Measurements from ENCODE around the gene SPINK8. TPM values are rescaled to one million over a fixed set of nuclear protein-coding genes. Genes with fewer than 3 reads are reported as not detected.
"Not testable (repeated sequence)": the region's sequence is repeated elsewhere in the genome, so short reads cannot be mapped to it uniquely, and the experiment has no call there.

The SPINK8 gene
- not detected in 2 replicates for total RNA-seq
- total RNA-seq (2013): not detected
- not detected in 2 replicates for polyA plus RNA-seq
- polyA minus RNA-seq: not detected in 2 replicates

- H3K9ac ChIP-seq (ENCODE audit: low read length): not testable (repeated sequence)
These were observed at the start of gene SPINK8 for GRCh38 chr3:48333346-48334245. TSS of gene SPINK8 (minus strand) at chr3:48333661. CDS start at chr3:48328341, 5,320 bp downstream.

GRCh38 chr3:48372862-48373435 lies 39.5 kb upstream of the SPINK8 start:
- Mint-ChIP-seq H3K4me1 (no peaks in the 10 kb centered on the region), H3K27me3 (peaks cover 3% of the 10 kb centered on the region), H3K4me3 (no peak overlapping the region), H3K27ac (no peak overlapping the region), H3K9me3 (ENCODE audit: insufficient read depth) (no peaks in the 10 kb centered on the region)
- WGBS (ENCODE audit: insufficient coverage): 93% methylated on average over 4 of the region's 5 CpGs
- DNase-seq (no peak), ATAC-seq (ENCODE audit: low read depth) (no peak)
- H3K36me3 ChIP-seq (replicated peaks in 1 of 2; ENCODE audit: control extremely low read depth in 1 of 2, control insufficient read depth in 1 of 2, extremely low read depth in 1 of 2, insufficient read depth in 2 of 2, low read length in 1 of 2): no peaks in the 10 kb centered on the region
- no peaks in the 10 kb centered on the region for H3K9me3 ChIP-seq (ENCODE audit: control extremely low read depth in 1 of 3, control insufficient read depth in 2 of 3, insufficient read depth in 1 of 3, low read length in 2 of 3)
- H3K79me2 ChIP-seq (ENCODE audit: control insufficient read depth, insufficient read depth, low read length): no peaks in the 10 kb centered on the region
- H3K4me1 ChIP-seq (ENCODE audit: control insufficient read depth in 2 of 2, insufficient read depth in 2 of 2, low read length in 2 of 2): no peaks in the 10 kb centered on the region
- H3K9ac ChIP-seq (ENCODE audit: low read length): no peak overlapping the region
- H3K27me3 ChIP-seq (replicated peaks in 1 of 4; ENCODE audit: control extremely low read depth in 1 of 4, control insufficient read depth in 3 of 4, insufficient read depth in 4 of 4, low read length in 3 of 4): no peaks in the 10 kb centered on the region
- H3K27ac ChIP-seq (ENCODE audit: low read length in 2 of 2): no peak overlapping the region
- H4K20me1 ChIP-seq (ENCODE audit: control insufficient read depth, insufficient read depth, low read length, poor library complexity, severe bottlenecking): no peaks in the 10 kb centered on the region
- no peak overlapping the region for H3K4me2 ChIP-seq (replicated peaks; ENCODE audit: low read depth, low read length, poor library complexity, severe bottlenecking)
- intact Hi-C loops (cut with micrococcal nuclease): no loop called here
- H3K4me3 ChIP-seq (ENCODE audit: control extremely low read depth in 1 of 5, extremely low read depth in 1 of 5, insufficient read depth in 1 of 5, low read depth in 2 of 5, low read length in 4 of 5): no peak overlapping the region
- ChIA-PET POLR2A (no interaction called here), CTCF (no interaction called here)
- TF ChIP-seq CTCF (IDR thresholded peaks at IDR 0.05) (no peak), EZH2 (IDR thresholded peaks at IDR 0.05; ENCODE audit: borderline replicate concordance, insufficient read depth, low read depth, low read length, poor library complexity, severe bottlenecking) (no peak)
- no peak overlapping the region for H2AFZ ChIP-seq (ENCODE audit: insufficient read depth, low read depth, low read length, poor library complexity, severe bottlenecking)

More at GRCh38 chr3:48333346-48334245, at the start of gene SPINK8:
- H3K27ac Mint-ChIP-seq; H4K20me1 ChIP-seq (ENCODE audit: control insufficient read depth, insufficient read depth, low read length, poor library complexity, severe bottlenecking); H3K4me3 Mint-ChIP-seq; DNase-seq; intact Hi-C loops (cut with micrococcal nuclease); H3K9me3 Mint-ChIP-seq (ENCODE audit: insufficient read depth); H3K36me3 ChIP-seq (replicated peaks in 1 of 2; ENCODE audit: control extremely low read depth in 1 of 2, control insufficient read depth in 1 of 2, extremely low read depth in 1 of 2, insufficient read depth in 2 of 2, low read length in 1 of 2); H2AFZ ChIP-seq (ENCODE audit: insufficient read depth, low read depth, low read length, poor library complexity, severe bottlenecking); H3K27ac ChIP-seq (ENCODE audit: low read length in 2 of 2); H3K4me1 Mint-ChIP-seq; CTCF ChIA-PET; H3K4me2 ChIP-seq (replicated peaks; ENCODE audit: low read depth, low read length, poor library complexity, severe bottlenecking); H3K79me2 ChIP-seq (ENCODE audit: control insufficient read depth, insufficient read depth, low read length); H3K9me3 ChIP-seq (ENCODE audit: control extremely low read depth in 1 of 3, control insufficient read depth in 2 of 3, insufficient read depth in 1 of 3, low read length in 2 of 3); H3K4me1 ChIP-seq (ENCODE audit: control insufficient read depth in 2 of 2, insufficient read depth in 2 of 2, low read length in 2 of 2); H3K4me3 ChIP-seq (ENCODE audit: control extremely low read depth in 1 of 5, extremely low read depth in 1 of 5, insufficient read depth in 1 of 5, low read depth in 2 of 5, low read length in 4 of 5); POLR2A ChIA-PET; ATAC-seq (ENCODE audit: low read depth): not testable (repeated sequence)
- 72% methylated on average over 7 of the region's 15 CpGs for WGBS (ENCODE audit: insufficient coverage)
- H3K27me3 ChIP-seq (replicated peaks in 1 of 4; ENCODE audit: control extremely low read depth in 1 of 4, control insufficient read depth in 3 of 4, insufficient read depth in 4 of 4, low read length in 3 of 4): peaks cover 0 to 15% (median 2%) of the 10 kb centered on the region in 4 experiments
- peaks cover 25% of the 10 kb centered on the region for H3K27me3 Mint-ChIP-seq

Measured in B cell (primary cell).